K562 (cell line): ENCODE measurements around the gene NOSIP. TPM values are rescaled to one million over a fixed set of nuclear protein-coding genes. Genes with fewer than 3 reads are reported as not detected.

ENCODE experiments used
- ATAC-seq: fragments of 200-7000 bp; cut with Tn5 transposase; 3 replicates; pipeline ENCODE4 v1.9.1; 2020; ENCODE audit warnings: moderate library complexity
- BruUV-seq: library from RNA; stranded (reverse); fragments of 400-500 nt; replicated peaks from 2 replicates; lab custom pipeline; 2021; lab: Mats Ljungman, UMichigan
- CTCF ChIA-PET: fragments of 300-600 bp; formaldehyde crosslinking; extraction: SDS; loops from one replicate; lab custom pipeline; 2021; ENCODE audit warnings: low intra/inter-chr PET ratio; lab: Yijun Ruan, JAX
- POLR2A ChIA-PET: fragments of 300-600, 350-650 bp; sonication (Branson Sonifier 250); formaldehyde crosslinking; extraction: SDS; loops from one replicate; lab custom pipeline; 2021; ENCODE audit warnings: antibody characterized with exemption, inconsistent platforms; lab: Yijun Ruan, JAX
- DNase-seq, 4 experiments: peaks; one replicate each; pipeline versions ENCODE4 v3.0.0 to v3.0.0-alpha.2; 2011 to 2018; ENCODE audit warnings: low spot score in 3 of 4, mixed read lengths in 3 of 4; ENCODE audit errors: extremely low read depth in 1 of 4
- FAIRE-seq: peaks from 2 replicates; lab custom pipeline; 2011; peaks lifted over from hg19 to GRCh38; lab: Jason Lieb, UNC
- H2AFZ ChIP-seq: 2 replicates; pipeline ENCODE4 v1.6.0; 2011; ENCODE audit warnings: low read depth, low read length, control low read depth, inconsistent platforms
- H3K27ac ChIP-seq: fragments of 200-600 bp; 3 replicates; pipeline ENCODE4 v1.8.0; 2011; ENCODE audit warnings: low read depth, mild to moderate bottlenecking, control low read depth, inconsistent platforms, low read length, moderate library complexity, mixed read lengths; ENCODE audit errors: extremely low read depth
- H3K27me3 ChIP-seq, 2 experiments: fragments of 300-600 bp in 1 of 2; 2 replicates in 1 of 2; 3 replicates in 1 of 2; pipeline versions ENCODE4 v1.6.0 to v1.8.0; 2011; ENCODE audit warnings: inconsistent platforms in 2 of 2, low read length in 2 of 2, mild to moderate bottlenecking in 1 of 2, mixed read lengths in 1 of 2, moderate library complexity in 1 of 2; ENCODE audit not compliant: control insufficient read depth in 2 of 2, insufficient read depth in 2 of 2
- H3K36me3 ChIP-seq: fragments of 300-600 bp; 3 replicates; pipeline ENCODE4 v1.8.0; 2011; ENCODE audit warnings: mild to moderate bottlenecking, low read length, inconsistent platforms; ENCODE audit not compliant: control insufficient read depth, insufficient read depth
- H3K4me1 ChIP-seq, 2 experiments: fragments of 200-600 bp in 1 of 2; replicated peaks in 1 of 2; 2 replicates in 1 of 2; 3 replicates in 1 of 2; pipeline versions ENCODE4 v1.5.1 to v1.8.0; 2011; ENCODE audit warnings: inconsistent platforms in 2 of 2, low read length in 2 of 2, mild to moderate bottlenecking in 1 of 2, mixed read lengths in 1 of 2, moderate library complexity in 1 of 2; ENCODE audit not compliant: control insufficient read depth in 2 of 2, insufficient read depth in 2 of 2
- H3K4me2 ChIP-seq: 2 replicates; pipeline ENCODE4 v1.6.1; 2011; ENCODE audit warnings: low read length, control low read depth, inconsistent platforms, mixed read lengths; ENCODE audit not compliant: insufficient read depth
- H3K4me3 ChIP-seq: fragments of 200-600 bp; sonication (generic), shearing (Covaris generic); 2 replicates; pipeline ENCODE4 v1.5.1; 2016; ENCODE audit warnings: control low read depth, inconsistent platforms
- H3K79me2 ChIP-seq: fragments of 200-600 bp; 3 replicates; pipeline ENCODE4 v1.8.0; 2011; ENCODE audit warnings: low read length, inconsistent platforms; ENCODE audit not compliant: control insufficient read depth, insufficient read depth
- H3K9ac ChIP-seq, 2 experiments: 2 replicates each; pipeline versions ENCODE4 v1.6.0 to v1.6.1; 2011; ENCODE audit warnings: low read depth in 2 of 2, low read length in 2 of 2, control low read depth in 1 of 2, inconsistent platforms in 1 of 2, mild to moderate bottlenecking in 1 of 2, mixed read lengths in 1 of 2; ENCODE audit not compliant: insufficient read depth in 1 of 2
- H3K9me1 ChIP-seq: one replicate; pipeline ENCODE4 v1.6.0; 2011; ENCODE audit warnings: inconsistent platforms, mild to moderate bottlenecking, low read length, moderate library complexity; ENCODE audit not compliant: control insufficient read depth, insufficient read depth
- H3K9me3 ChIP-seq: replicated peaks from 2 replicates; pipeline ENCODE4 v1.5.1; 2011; ENCODE audit warnings: low read depth, low read length, inconsistent platforms; ENCODE audit not compliant: control insufficient read depth, insufficient read depth
- H4K20me1 ChIP-seq: replicated peaks from 2 replicates; pipeline ENCODE4 v1.6.1; 2011; ENCODE audit warnings: low read length, inconsistent platforms, mixed read lengths; ENCODE audit not compliant: control insufficient read depth, insufficient read depth
- CHCHD3 ChIP-seq: fragments of 250-450 bp; sonication (Bioruptor Pico); IDR thresholded peaks from 2 replicates; pipeline ENCODE4 v2.1.2; 2022; ENCODE audit warnings: mild to moderate bottlenecking
- CREB5 ChIP-seq: fragments of 250-450 bp; sonication (Bioruptor Pico); IDR thresholded peaks from 2 replicates; pipeline ENCODE4 v1.5.0; 2020; ENCODE audit warnings: mild to moderate bottlenecking
- NEUROD1 ChIP-seq: fragments of 150-350 bp; IDR thresholded peaks from 2 replicates; pipeline ENCODE4 v1.6.1; 2014; ENCODE audit warnings: borderline replicate concordance, low read length, low read depth; ENCODE audit not compliant: partially characterized antibody
- POLR2AphosphoS2 ChIP-seq: IDR thresholded peaks from 2 replicates; pipeline ENCODE4 v1.6.1; 2012; ENCODE audit warnings: low read length, improper control_type of control experiment
- RBFOX2 ChIP-seq: fragments of 200-400 bp; formaldehyde crosslinking; IDR thresholded peaks from 2 replicates; pipeline ENCODE4 v1.6.1; 2017; ENCODE audit warnings: low read depth, mild to moderate bottlenecking, low read length, moderate library complexity
- ZNF12 ChIP-seq: sonication (generic); formaldehyde crosslinking; IDR thresholded peaks from 2 replicates; pipeline ENCODE4 v1.4.0; 2020; ENCODE audit warnings: mild to moderate bottlenecking, missing genetic modification reagents
- WGBS: fragments of 100-300 bp; shearing (Covaris generic); methylation state at CpG from one replicate; pipeline ENCODE4 v1.1.6; 2016; ENCODE audit warnings: low coverage, mixed read lengths; ENCODE audit not compliant: insufficient coverage; ENCODE audit errors: missing lambda C conversion rate; 5-methylcytosine and 5-hydroxymethylcytosine counted together
- in situ Hi-C: fragments of 300-500 bp; cut with MboI; formaldehyde crosslinking; loops from 4 replicates; pipeline ENCODE4 v1.15.0; 2018; ENCODE audit warnings: inconsistent platforms, mixed read lengths
- intact Hi-C: fragments of 100-400 bp; cut with micrococcal nuclease; formaldehyde crosslinking; loops from 2 replicates; pipeline ENCODE4 v1.14.2; 2022
- polyA plus RNA-seq, 8 experiments: library from polyadenylated mRNA; depleted of rRNA in 4 of 8; stranded (reverse) in 5 of 8; unstranded in 3 of 8; fragments of >200 nt; fragmentation: Nextera tagmentation in 2 of 8; fragmentation: Illumina TruSeq in 1 of 8; extraction: Ambion mirVana in 2 of 8; extraction: Trizol in 1 of 8; gene quantifications; 2 replicates each; pipeline versions ENCODE4 v1.2.1 to v1.2.3, GENCODE V29; 2011 to 2014; ENCODE audit warnings: inconsistent platforms in 1 of 8, missing spikeins in 1 of 8
- total RNA-seq, 7 experiments: library from RNA; depleted of rRNA in 6 of 7; stranded (reverse); fragments of >200 nt in 6 of 7; fragmentation: Illumina TruSeq in 2 of 7; extraction: Trizol in 2 of 7; gene quantifications; 2 replicates each; pipeline versions ENCODE4 v1.2.1 to v1.2.3, GENCODE V29; 2011 to 2021; ENCODE audit warnings: low replicate concordance in 1 of 7
- TF ChIP-seq, protein P1 (sequence below): sonication (generic); formaldehyde crosslinking; IDR thresholded peaks from 2 replicates; pipeline ENCODE4 v1.8.1; 2023; ENCODE audit warnings: mild to moderate bottlenecking, missing genetic modification reagents
- TF ChIP-seq, protein P2 (sequence below), 3 experiments: fragments of 200-800 bp in 1 of 3; sonication (Bioruptor generic) in 1 of 3; sonication (generic) in 1 of 3; formaldehyde crosslinking in 1 of 3; IDR thresholded peaks; 2 replicates each; pipeline versions ENCODE4 v1.6.1 to v1.8.0; 2016 to 2022; ENCODE audit warnings: mild to moderate bottlenecking in 2 of 3, missing compliant biosample characterization in 2 of 3, missing genetic modification characterization in 2 of 3, missing genetic modification reagents in 1 of 3

The NOSIP gene
- total and polyA plus RNA-seq, 9 of the 15 experiments (the other 6 are each of a cell fraction or from before 2014, with no cell fraction given): 14.4 to 153 (median 79.9) TPM

DNA sequence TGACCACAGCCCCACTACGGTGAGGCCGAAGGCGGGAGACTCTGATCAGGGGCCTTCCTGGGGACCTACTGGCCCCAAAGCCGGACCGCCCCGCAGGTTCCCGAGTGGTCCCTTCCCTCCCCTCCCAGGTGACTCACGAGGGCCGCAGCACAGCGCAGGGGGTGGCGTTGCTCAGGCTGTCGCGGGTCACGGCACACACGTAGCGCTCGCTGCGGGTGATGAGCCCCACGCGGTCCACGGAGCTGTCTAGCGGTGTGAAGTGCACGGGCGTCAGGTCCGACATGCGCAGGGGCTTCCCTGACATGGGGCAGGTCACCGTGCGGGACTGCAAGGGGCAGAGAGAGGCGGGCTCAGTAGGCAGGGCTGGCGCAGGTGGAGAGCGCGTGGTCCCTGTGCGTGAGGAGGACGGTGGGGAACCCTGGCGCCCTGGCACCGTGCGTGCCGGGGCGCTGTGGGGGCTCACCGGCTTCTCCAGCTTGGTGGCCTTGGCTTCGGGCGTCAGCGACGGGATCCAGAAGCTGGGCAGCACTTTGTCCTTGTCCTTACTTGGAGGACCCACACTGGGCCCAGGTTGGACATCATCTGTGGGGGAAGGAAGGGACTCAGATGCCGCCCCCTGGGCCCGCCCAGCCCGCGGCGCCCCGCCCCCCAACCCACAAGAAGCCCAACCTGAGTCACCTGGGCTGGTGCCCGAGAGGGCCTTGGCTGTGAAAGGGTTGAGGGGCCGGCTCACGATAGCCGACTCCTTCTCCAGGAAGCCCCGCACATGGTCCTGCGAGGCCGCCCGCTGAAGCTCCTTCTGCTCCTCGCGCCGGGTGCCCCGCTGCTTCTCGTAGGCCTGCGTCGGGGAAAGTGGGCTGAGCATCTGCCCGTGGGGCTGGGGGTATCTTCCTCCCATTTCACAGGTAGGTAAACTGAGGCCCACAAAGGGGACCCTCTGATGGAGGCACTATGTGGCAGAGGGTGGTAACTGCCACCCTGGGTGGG, 23.7 kb downstream of the NOSIP start (continued):
- TF ChIP-seq, protein P1, sequence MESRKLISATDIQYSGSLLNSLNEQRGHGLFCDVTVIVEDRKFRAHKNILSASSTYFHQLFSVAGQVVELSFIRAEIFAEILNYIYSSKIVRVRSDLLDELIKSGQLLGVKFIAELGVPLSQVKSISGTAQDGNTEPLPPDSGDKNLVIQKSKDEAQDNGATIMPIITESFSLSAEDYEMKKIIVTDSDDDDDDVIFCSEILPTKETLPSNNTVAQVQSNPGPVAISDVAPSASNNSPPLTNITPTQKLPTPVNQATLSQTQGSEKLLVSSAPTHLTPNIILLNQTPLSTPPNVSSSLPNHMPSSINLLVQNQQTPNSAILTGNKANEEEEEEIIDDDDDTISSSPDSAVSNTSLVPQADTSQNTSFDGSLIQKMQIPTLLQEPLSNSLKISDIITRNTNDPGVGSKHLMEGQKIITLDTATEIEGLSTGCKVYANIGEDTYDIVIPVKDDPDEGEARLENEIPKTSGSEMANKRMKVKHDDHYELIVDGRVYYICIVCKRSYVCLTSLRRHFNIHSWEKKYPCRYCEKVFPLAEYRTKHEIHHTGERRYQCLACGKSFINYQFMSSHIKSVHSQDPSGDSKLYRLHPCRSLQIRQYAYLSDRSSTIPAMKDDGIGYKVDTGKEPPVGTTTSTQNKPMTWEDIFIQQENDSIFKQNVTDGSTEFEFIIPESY (CRISPR knock-in tag): peak; percentile 98
- TF ChIP-seq RBFOX2: peak; percentile 18; the same call in 1 of the 2 replicates
- TF ChIP-seq, all 486 proteins: peak for 12

DNA sequence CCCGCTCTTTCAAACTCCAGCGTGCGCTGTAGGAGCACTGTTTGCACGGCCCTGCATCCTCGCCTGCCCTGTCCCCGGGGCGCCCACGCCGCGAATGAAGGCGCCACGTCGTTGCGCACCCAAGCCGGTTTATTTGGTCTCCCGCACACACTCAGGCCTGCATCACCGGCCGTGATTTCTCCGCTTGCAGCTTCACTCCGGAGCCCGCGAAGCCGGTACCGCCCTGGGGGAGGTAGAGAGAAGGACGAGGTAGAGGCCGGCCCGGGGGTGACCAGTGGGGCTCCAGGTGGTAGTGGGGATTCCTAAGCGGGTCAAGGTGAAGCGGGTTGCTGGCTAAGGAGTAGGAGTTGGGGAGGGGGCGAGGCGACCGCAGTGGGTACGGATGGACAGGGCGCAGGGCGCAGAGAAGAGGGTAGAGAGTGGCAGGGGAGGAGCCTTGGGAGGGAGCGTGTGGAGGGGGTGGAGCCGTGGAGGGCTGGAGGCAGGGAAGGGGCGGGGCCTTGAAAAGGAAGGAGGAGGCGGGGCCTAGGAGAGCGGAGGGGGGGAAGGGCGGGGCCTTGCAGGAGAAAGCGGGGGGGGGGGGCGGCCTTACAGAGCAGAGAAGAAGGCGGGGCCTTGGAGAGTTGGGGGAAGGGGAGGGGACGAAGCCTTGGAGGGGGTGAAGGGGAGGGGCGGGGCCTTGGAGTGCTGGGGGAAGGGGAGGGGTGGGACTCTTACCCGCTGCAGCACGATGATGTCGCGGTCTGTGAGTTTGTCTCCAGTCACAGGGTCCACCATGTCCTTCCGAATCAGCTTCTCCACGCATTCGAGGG, 24.6 kb downstream of the NOSIP start:
- DNase-seq: peak; percentile 86 to 98 (median 95)
- intact Hi-C loops (no loop called here), in situ Hi-C loops (no loop called here)
- H3K36me3 ChIP-seq: peaks cover 63% of the 10 kb centered on the region
- H3K27ac ChIP-seq: peak overlapping the region; percentile 47; the same call in 1 of the 3 replicates
- ATAC-seq: peak; percentile 93
- H2AFZ ChIP-seq: no peak overlapping the region
- H3K79me2 ChIP-seq: peaks cover 2% of the 10 kb centered on the region; the same call in 1 of the 3 replicates
- ChIA-PET CTCF (no interaction called here), POLR2A (interaction anchor here (0.6 kb wide), 1 partner anchor 322 kb away, joined by 3 read pairs; no protein-coding TSS in a partner anchor)
- peak; percentile 46 for FAIRE-seq
- peak overlapping the region in 1 of 2 experiments; percentile 19; a peak in 1 of 4 replicates for H3K9ac ChIP-seq
- H4K20me1 ChIP-seq: no peaks in the 10 kb centered on the region; the same call in 1 of the 2 replicates
- BruUV-seq: no TSS peak
- 91% methylated on average over 31 of the region's 53 CpGs for WGBS
- no peak overlapping the region for H3K4me2 ChIP-seq
- H3K9me3 ChIP-seq: no peaks in the 10 kb centered on the region
- H3K4me3 ChIP-seq: no peak overlapping the region
- H3K9me1 ChIP-seq: no peaks in the 10 kb centered on the region
- H3K4me1 ChIP-seq: peaks cover 7 to 36% of the 10 kb centered on the region in 2 experiments
- no peaks in the 10 kb centered on the region for H3K27me3 ChIP-seq
- TF ChIP-seq, protein P1 (CRISPR knock-in tag): peak; percentile 81
- TF ChIP-seq POLR2AphosphoS2 (no peak), CHCHD3 (CRISPR knock-in tag) (no peak), ZNF12 (CRISPR knock-in tag) (no peak), CREB5 (CRISPR knock-in tag) (no peak), NEUROD1 (no peak)
- TF ChIP-seq, protein P2, sequence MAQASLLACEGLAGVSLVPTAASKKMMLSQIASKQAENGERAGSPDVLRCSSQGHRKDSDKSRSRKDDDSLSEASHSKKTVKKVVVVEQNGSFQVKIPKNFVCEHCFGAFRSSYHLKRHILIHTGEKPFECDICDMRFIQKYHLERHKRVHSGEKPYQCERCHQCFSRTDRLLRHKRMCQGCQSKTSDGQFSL (CRISPR knock-in tag; IDR thresholded peaks at IDR 0.05): peak; percentile 7; the same call in 1 of the 2 replicates
- TF ChIP-seq, protein P2 (tag; IDR thresholded peaks at IDR 0.05): peak in 1 of 2 experiments; percentile 27; a peak in 1 of 4 replicates
